Activated CD4-positive, alpha-beta T cell treated with anti-CD3 and anti-CD28 coated beads for 36 hours (primary cell): ENCODE results near the gene PXT1. TPM values are rescaled to one million over a fixed set of nuclear protein-coding genes. Genes with fewer than 3 reads are reported as not detected.
"Not testable (repeated sequence)": the region's sequence is repeated elsewhere in the genome, so short reads cannot be mapped to it uniquely, and the experiment has no call there.

Experiments
- ATAC-seq: fragments of 200-7000 bp; cut with Tn5 transposase; one replicate; pipeline ENCODE4 v1.10.0; 2021; ENCODE audit warnings: mild to moderate bottlenecking, moderate library complexity
- CTCF ChIA-PET: fragments of 350-600 bp; sonication (Branson Sonifier 250); formaldehyde crosslinking; loops from one replicate; lab custom pipeline; 2021; ENCODE audit warnings: antibody characterized with exemption; lab: Charles Lee
- POLR2A ChIA-PET: fragments of 350-600 bp; sonication (Branson Sonifier 250); formaldehyde crosslinking; loops from one replicate; lab custom pipeline; 2021; ENCODE audit warnings: antibody characterized with exemption, inconsistent platforms; lab: Charles Lee
- DNase-seq: peaks from one replicate; pipeline ENCODE4 v3.0.0-alpha.2; 2020
- H3K27ac Mint-ChIP-seq: one replicate; pipeline ENCODE4 v1.8.0; 2021; ENCODE audit warnings: mixed read lengths
- H3K27me3 Mint-ChIP-seq: one replicate; pipeline ENCODE4 v1.8.0; 2021; ENCODE audit warnings: mixed read lengths
- H3K36me3 Mint-ChIP-seq: one replicate; pipeline ENCODE4 v1.8.0; 2021; ENCODE audit warnings: low read depth, mixed read lengths
- H3K4me1 Mint-ChIP-seq: one replicate; pipeline ENCODE4 v1.8.0; 2021; ENCODE audit warnings: mixed read lengths
- H3K4me3 Mint-ChIP-seq: one replicate; pipeline ENCODE4 v1.8.0; 2021; ENCODE audit warnings: mild to moderate bottlenecking, moderate library complexity, mixed read lengths
- H3K9me3 Mint-ChIP-seq: one replicate; pipeline ENCODE4 v1.8.0; 2021; ENCODE audit warnings: low read depth, mixed read lengths
- intact Hi-C, 2 experiments: fragments of 100-400 bp; cut with DNase I in 1 of 2; cut with micrococcal nuclease in 1 of 2; formaldehyde crosslinking; loops; one replicate each; pipeline versions ENCODE4 v1.14.2 to v1.15.1; 2022 to 2024; cut with DNase I, micrococcal nuclease
- total RNA-seq, 2 experiments: library from RNA; stranded (reverse); gene quantifications; one replicate each; pipeline ENCODE4 v1.2.3, GENCODE V29; 2021

The PXT1 gene
- under 1 TPM; 0.11 to 0.14 TPM for total RNA-seq

DNA sequence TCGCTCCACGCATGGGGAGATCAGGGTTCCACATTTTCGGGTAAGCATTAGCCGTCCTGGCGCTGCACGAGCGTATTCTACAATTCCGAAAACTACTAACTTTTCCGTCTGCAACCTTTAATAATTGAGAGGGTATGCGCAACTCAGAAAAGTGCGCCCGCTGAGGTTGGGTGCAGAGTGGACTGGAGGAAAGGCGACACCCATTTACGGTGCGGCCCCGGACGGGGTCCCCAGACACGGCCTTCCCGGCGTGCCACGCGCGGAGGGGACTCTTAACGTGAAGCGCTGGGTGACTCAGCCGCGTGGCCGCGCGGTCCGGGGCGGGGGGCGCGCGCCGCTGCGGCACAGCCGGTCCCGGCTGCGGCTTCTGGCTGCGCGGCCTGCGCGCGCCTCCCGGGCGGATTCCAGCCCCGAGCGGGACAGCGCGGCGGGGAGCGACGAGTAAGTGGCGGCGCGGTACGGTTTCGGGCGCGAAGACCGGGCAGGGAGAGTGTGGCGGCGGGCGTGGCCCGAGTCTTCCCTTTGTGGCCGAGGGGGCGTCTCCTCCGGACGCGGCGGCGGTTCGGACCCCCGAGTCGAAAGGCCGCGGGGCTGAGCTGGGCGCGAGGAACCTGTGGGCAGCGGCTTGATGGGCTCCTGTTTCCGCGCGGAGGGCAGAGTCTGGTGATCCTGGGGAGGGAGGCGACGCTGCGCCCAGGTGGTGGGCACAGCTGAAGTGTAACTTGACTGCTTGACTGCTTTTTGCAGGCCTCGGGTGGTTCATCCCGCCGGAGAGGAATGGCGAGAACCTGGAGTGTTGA, at the start of gene PXT1, which contains the start of gene KCTD20:
PXT1 (minus strand) TSS at position 184 of the 800 bp plus-strand sequence. CDS start 16,772 bp downstream, outside the sequence.
KCTD20 (plus strand) TSS at position 330 of the 800 bp plus-strand sequence. CDS start 27,098 bp downstream, outside the sequence.
- peak; percentile 94 for DNase-seq
- Mint-ChIP-seq H3K36me3 (peaks cover 5% of the 10 kb centered on the region), H3K27ac (peak within 1 kb of the TSS; percentile 97), H3K27me3 (no peaks in the 10 kb centered on the region), H3K9me3 (no peaks in the 10 kb centered on the region), H3K4me1 (peaks cover 27% of the 10 kb centered on the region), H3K4me3 (peak within 1 kb of the TSS; percentile 95)
- ChIA-PET POLR2A (interaction anchor here (0.6 to 0.8 kb wide), 2 partner anchors 179 to 691 kb away, joined by 3 to 6 read pairs; no protein-coding TSS in a partner anchor), CTCF (interaction anchor here (1.0 kb wide), 2 partner anchors 15 to 103 kb away, joined by 3 to 5 read pairs; no protein-coding TSS in a partner anchor)
- ATAC-seq, result peak; percentile 78
- intact Hi-C loops, result loop anchor here (1.0 to 5.0 kb wide), 10 partner anchors 20 to 711 kb away; partner anchors contain the start of genes STK38 (in 2 of the 2), MAPK14 (in 1 of the 2) and SRSF3 (in 1 of the 2)

DNA sequence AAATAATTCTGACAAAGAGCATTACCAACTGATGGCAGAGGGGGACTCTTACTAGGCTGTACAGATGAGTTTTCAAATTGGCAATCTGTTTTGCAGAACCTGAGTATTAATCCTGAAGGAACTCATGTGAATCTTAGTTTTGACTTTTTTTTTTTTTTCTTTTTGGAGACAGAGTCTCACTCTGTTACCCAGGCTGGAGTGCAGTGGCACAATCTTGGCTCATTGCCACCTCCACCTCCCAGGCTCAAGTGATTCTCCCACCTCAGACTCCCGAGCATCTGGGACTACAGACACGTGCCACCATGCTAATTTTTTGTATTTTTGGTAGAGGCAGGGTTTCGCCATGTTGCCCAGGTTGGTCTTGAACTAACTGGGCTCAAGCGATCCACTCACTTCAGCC, 49.4 kb upstream of the PXT1 start:
- Mint-ChIP-seq H3K9me3 (no peaks in the 10 kb centered on the region), H3K36me3 (peaks cover 54% of the 10 kb centered on the region), H3K27ac (peak overlapping the region; percentile 49), H3K27me3 (no peaks in the 10 kb centered on the region), H3K4me1 (peaks cover 33% of the 10 kb centered on the region), H3K4me3 (no peak overlapping the region)
- DNase-seq (no peak), ATAC-seq (no peak)
- ChIA-PET CTCF (no interaction called here), POLR2A (no interaction called here)
- intact Hi-C loops, result no loop called here

DNA sequence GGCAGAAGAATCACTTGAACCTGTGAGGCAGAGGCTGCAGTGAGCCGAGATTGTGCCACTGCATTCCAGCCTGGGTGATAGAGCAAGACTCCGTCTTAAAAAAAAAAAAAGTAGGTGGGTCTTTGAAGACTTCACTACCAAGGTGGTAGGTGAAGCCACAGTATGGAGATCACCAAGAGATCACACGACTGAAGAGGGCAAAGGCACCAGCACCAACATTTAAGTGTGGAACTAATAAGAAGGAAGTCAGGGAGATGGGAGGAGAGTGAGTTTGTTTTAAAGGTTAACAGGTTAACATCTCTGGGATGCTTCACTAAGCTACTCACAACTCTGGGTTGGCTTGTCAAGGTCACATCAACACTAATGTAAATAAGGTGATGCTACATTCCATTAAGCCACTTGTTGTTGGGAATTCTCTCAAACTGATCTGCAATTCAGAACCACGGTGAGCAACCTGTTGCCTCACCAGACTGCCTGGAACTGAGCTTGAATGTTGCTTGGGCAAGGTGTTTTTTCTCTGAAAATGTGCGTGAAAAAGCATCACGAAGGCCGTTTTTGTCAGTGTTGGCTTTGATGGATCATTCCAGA, 48.8 kb upstream of the PXT1 start:
- no peak for DNase-seq
- Mint-ChIP-seq H3K4me1 (peaks cover 30% of the 10 kb centered on the region), H3K4me3 (no peak overlapping the region), H3K27me3 (no peaks in the 10 kb centered on the region), H3K9me3 (no peaks in the 10 kb centered on the region), H3K36me3 (peaks cover 55% of the 10 kb centered on the region), H3K27ac (no peak overlapping the region)
- ChIA-PET POLR2A (no interaction called here), CTCF (no interaction called here)
- ATAC-seq, result no peak
- intact Hi-C loops, result no loop called here

DNA sequence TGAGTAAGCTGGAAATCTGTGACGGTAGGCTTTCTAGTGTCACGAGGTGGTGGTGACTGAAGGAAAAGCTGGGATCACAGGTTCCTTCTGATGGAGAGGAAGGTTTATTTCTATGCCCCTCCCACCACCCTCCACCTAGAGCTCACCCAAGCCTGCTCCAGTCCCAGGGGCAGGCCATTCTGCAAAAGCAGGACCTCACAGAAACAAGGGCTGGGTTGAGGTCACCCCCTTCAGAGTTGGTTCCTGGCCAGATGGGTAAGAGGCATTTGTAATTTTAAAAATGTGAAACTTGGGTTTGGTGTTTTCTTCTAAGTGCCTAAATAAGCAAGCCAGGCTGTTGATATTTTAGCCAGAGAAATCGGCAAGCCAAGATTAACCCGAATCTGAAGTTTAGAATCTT, 46.8 kb upstream of the PXT1 start:
- ChIA-PET CTCF (interaction anchor here (0.8 to 1.4 kb wide), 3 partner anchors 9 to 1841 kb away, joined by 3 to 5 read pairs (median 3); no protein-coding TSS in a partner anchor), POLR2A (interaction anchor here (0.5 kb wide), 1 partner anchor 23 kb away, joined by 7 read pairs; no protein-coding TSS in a partner anchor)
- H3K4me3 Mint-ChIP-seq, result no peak overlapping the region
- ATAC-seq (no peak), DNase-seq (no peak)
- H3K27ac Mint-ChIP-seq, result no peak overlapping the region
- H3K27me3 Mint-ChIP-seq, result no peaks in the 10 kb centered on the region
- peaks cover 55% of the 10 kb centered on the region for H3K36me3 Mint-ChIP-seq
- H3K9me3 Mint-ChIP-seq, result no peaks in the 10 kb centered on the region
- intact Hi-C loops, result no loop called here
- peaks cover 19% of the 10 kb centered on the region for H3K4me1 Mint-ChIP-seq

- ATAC-seq, result no peak
- intact Hi-C loops, result no loop called here
- CTCF ChIA-PET, result interaction anchor here (0.6 to 1.4 kb wide), 9 partner anchors 10 to 80 kb away, joined by 3 to 5 read pairs (median 3); no protein-coding TSS in a partner anchor
Observed at GRCh38 chr6:36488221-36488620, 45.6 kb upstream of the PXT1 start.

DNA sequence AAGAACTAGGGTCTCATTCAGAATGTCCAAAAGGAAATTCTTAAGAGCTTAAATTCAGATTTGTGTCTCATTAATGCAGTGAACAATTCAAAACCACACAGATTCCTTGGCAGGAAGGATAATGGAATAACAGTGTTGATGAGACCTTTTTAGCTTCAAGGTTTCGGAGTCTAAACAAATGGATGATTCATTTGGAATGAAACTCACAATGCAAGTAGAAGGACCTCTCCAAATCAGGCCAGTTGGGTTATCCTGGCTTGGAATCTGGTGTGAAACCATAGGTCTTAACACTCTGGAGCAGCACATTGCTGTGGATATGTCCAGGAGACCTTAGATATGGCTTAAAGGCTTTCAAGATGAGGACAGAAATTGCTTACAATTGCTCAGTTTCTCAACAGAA, 45.0 kb upstream of the PXT1 start:
- ATAC-seq (no peak), DNase-seq (no peak)
- Mint-ChIP-seq H3K27ac (no peak overlapping the region), H3K27me3 (no peaks in the 10 kb centered on the region), H3K9me3 (no peaks in the 10 kb centered on the region), H3K4me3 (no peak overlapping the region), H3K36me3 (peaks cover 54% of the 10 kb centered on the region), H3K4me1 (peaks cover 6% of the 10 kb centered on the region)
- ChIA-PET POLR2A (no interaction called here), CTCF (interaction anchor here (0.6 to 1.3 kb wide), 6 partner anchors 12 to 80 kb away, joined by 3 to 4 read pairs (median 3); no protein-coding TSS in a partner anchor)
- intact Hi-C loops, result no loop called here

More at GRCh38 chr6:36488221-36488620, 45.6 kb upstream of the PXT1 start:
- H3K4me3 Mint-ChIP-seq, result no peak overlapping the region
- H3K27me3 Mint-ChIP-seq, result no peaks in the 10 kb centered on the region
- H3K36me3 Mint-ChIP-seq, result peaks cover 55% of the 10 kb centered on the region
- H3K4me1 Mint-ChIP-seq, result peaks cover 8% of the 10 kb centered on the region
- no peaks in the 10 kb centered on the region for H3K9me3 Mint-ChIP-seq
- POLR2A ChIA-PET, result no interaction called here
- no peak overlapping the region for H3K27ac Mint-ChIP-seq
- no peak for DNase-seq

- Mint-ChIP-seq H3K4me3 (no peak overlapping the region), H3K4me1 (no peaks in the 10 kb centered on the region), H3K9me3 (no peaks in the 10 kb centered on the region), H3K27ac (no peak overlapping the region), H3K36me3 (peaks cover 54% of the 10 kb centered on the region), H3K27me3 (no peaks in the 10 kb centered on the region)
- no peak for ATAC-seq
- ChIA-PET CTCF (interaction anchor here (1.0 to 1.8 kb wide), 4 partner anchors 14 to 344 kb away, joined by 3 to 4 read pairs (median 4); no protein-coding TSS in a partner anchor), POLR2A (no interaction called here)
- no peak for DNase-seq
- intact Hi-C loops, result no loop called here
Observed at GRCh38 chr6:36484736-36485135, 42.1 kb upstream of the PXT1 start.

GRCh38 chr6:36483326-36483725, 40.7 kb upstream of the PXT1 start:
- H3K36me3 Mint-ChIP-seq, result peaks cover 60% of the 10 kb centered on the region

DNA sequence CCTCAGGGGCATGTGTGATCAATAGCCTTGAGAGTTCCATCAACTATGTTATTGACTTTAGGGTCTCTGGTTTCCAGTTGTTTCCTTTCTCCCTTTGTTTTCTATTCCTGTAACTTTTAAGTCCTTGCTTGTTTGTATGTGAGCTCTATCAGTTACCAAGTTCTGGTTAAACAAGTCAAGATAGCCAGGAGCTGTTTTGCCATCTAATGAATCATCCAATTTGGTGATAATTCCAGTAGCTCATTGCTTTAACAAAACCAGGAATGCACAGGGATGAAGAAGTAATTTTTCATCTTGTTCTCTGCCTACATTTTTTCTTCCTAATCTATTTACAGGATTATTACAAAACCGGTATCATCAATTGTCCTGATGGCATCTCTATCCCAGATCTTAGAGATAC, 36.6 kb upstream of the PXT1 start:
- intact Hi-C loops, result no loop called here
- ATAC-seq (no peak), DNase-seq (no peak)
- Mint-ChIP-seq H3K27me3 (no peaks in the 10 kb centered on the region), H3K4me1 (peaks cover 12% of the 10 kb centered on the region), H3K36me3 (peaks cover 38% of the 10 kb centered on the region), H3K9me3 (no peaks in the 10 kb centered on the region), H3K27ac (no peak overlapping the region), H3K4me3 (no peak overlapping the region)
- ChIA-PET CTCF (interaction anchor here (0.6 to 0.8 kb wide), 2 partner anchors 56 to 197 kb away, joined by 3 to 4 read pairs; no protein-coding TSS in a partner anchor), POLR2A (interaction anchor here (0.6 kb wide), 1 partner anchor 230 kb away, joined by 3 read pairs; no protein-coding TSS in a partner anchor)

More at GRCh38 chr6:36483326-36483725, 40.7 kb upstream of the PXT1 start:
- CTCF ChIA-PET, H3K27me3 Mint-ChIP-seq, intact Hi-C loops, H3K9me3 Mint-ChIP-seq, H3K4me1 Mint-ChIP-seq, POLR2A ChIA-PET, H3K4me3 Mint-ChIP-seq, ATAC-seq, H3K27ac Mint-ChIP-seq, DNase-seq: not testable (repeated sequence)

- POLR2A ChIA-PET, result interaction anchor here (0.5 kb wide), 2 partner anchors 37 to 160 kb away, joined by 3 read pairs; no protein-coding TSS in a partner anchor
- H3K27ac Mint-ChIP-seq, result no peak overlapping the region
- peaks cover 32% of the 10 kb centered on the region for H3K36me3 Mint-ChIP-seq
- peaks cover 12% of the 10 kb centered on the region for H3K4me1 Mint-ChIP-seq
- no peaks in the 10 kb centered on the region for H3K27me3 Mint-ChIP-seq
- intact Hi-C loops, result no loop called here
- no peaks in the 10 kb centered on the region for H3K9me3 Mint-ChIP-seq
- ATAC-seq (no peak), DNase-seq (no peak)
- CTCF ChIA-PET, result interaction anchor here (0.6 to 1.5 kb wide), 4 partner anchors 8 to 98 kb away, joined by 3 to 5 read pairs (median 3); no protein-coding TSS in a partner anchor
- no peak overlapping the region for H3K4me3 Mint-ChIP-seq
Observed at GRCh38 chr6:36478051-36478526, 35.4 kb upstream of the PXT1 start.

DNA sequence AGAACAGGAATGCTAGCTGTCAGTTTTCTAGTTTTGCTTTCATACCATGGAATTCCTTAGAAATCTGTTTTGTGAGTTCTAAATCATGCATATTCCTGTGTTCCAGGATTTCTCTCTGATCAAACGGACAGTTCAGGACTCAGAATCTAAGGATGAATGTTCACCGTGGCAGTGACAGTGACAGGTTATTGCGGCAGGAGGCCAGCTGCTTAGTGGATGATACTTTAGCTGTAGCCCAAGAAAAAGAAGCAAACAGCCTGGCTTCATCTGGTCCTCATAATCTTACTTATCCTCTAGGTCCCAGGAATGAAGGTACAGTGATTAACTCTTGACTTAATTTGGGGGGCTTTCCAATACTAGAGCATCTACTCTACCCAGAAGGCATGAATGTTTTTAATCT, 27.3 kb upstream of the PXT1 start:
- no peaks in the 10 kb centered on the region for H3K27me3 Mint-ChIP-seq
- peaks cover 5% of the 10 kb centered on the region for H3K4me1 Mint-ChIP-seq
- peak overlapping the region; percentile 13 for H3K27ac Mint-ChIP-seq
- POLR2A ChIA-PET, result interaction anchor here (0.5 kb wide), 1 partner anchor 35 kb away, joined by 7 read pairs; no protein-coding TSS in a partner anchor
- no peak overlapping the region for H3K4me3 Mint-ChIP-seq
- peaks cover 15% of the 10 kb centered on the region for H3K36me3 Mint-ChIP-seq
- no peaks in the 10 kb centered on the region for H3K9me3 Mint-ChIP-seq
- intact Hi-C loops, result no loop called here
- CTCF ChIA-PET, result interaction anchor here (0.8 kb wide), 1 partner anchor 8 kb away, joined by 3 read pairs; no protein-coding TSS in a partner anchor
- ATAC-seq, result no peak
- no peak for DNase-seq
